OCI-LY7 (cell line): Measurements from ENCODE around the gene ROBO1. TPM values are rescaled to one million over a fixed set of nuclear protein-coding genes. Genes with fewer than 3 reads are reported as not detected.

Experiments
- BruUV-seq: library from RNA; stranded (reverse); fragments of 400-500 nt; replicated peaks from 2 replicates; lab custom pipeline; 2021; lab: Mats Ljungman, UMichigan
- CTCF ChIA-PET: fragments of 300-600 bp; sonication (Branson Sonifier 250); formaldehyde crosslinking; loops from one replicate; lab custom pipeline; 2022; ENCODE audit warnings: antibody characterized with exemption; ENCODE audit not compliant: unreplicated experiment; lab: Charles Lee
- POLR2A ChIA-PET: fragments of 300-600 bp; sonication (Branson Sonifier 250); formaldehyde crosslinking; loops from one replicate; lab custom pipeline; 2022; ENCODE audit warnings: antibody characterized with exemption; lab: Charles Lee
- DNase-seq: peaks from one replicate; pipeline ENCODE4 v3.0.0-alpha.2; 2015; ENCODE audit warnings: low spot score
- H2AFZ ChIP-seq: fragments of 200-600 bp; sonication (generic), shearing (Covaris generic); 2 replicates; pipeline ENCODE4 v1.6.1; 2014; ENCODE audit warnings: mild to moderate bottlenecking, antibody characterized with exemption, low read length, moderate library complexity
- H3K27ac ChIP-seq: fragments of 200-600 bp; sonication (generic); 2 replicates; pipeline ENCODE4 v1.5.1; 2014; ENCODE audit warnings: mixed run types, low read depth, mild to moderate bottlenecking, moderate library complexity, low read length, inconsistent platforms; ENCODE audit not compliant: poor library complexity, severe bottlenecking
- H3K36me3 ChIP-seq: fragments of 200-600 bp; sonication (generic); 2 replicates; pipeline ENCODE4 v1.6.1; 2014; ENCODE audit warnings: mild to moderate bottlenecking, antibody characterized with exemption, low read length, moderate library complexity, mixed read lengths; ENCODE audit not compliant: insufficient read depth
- H3K4me1 ChIP-seq: fragments of 200-600 bp; sonication (generic); 2 replicates; pipeline ENCODE4 v1.5.1; 2014; ENCODE audit warnings: mild to moderate bottlenecking, low read length; ENCODE audit not compliant: insufficient read depth, poor library complexity, severe bottlenecking
- H3K4me2 ChIP-seq: fragments of 200-600 bp; sonication (generic); 2 replicates; pipeline ENCODE4 v1.6.1; 2014; ENCODE audit warnings: mild to moderate bottlenecking, low read length
- H3K4me3 ChIP-seq: fragments of 200-600 bp; sonication (generic); 2 replicates; pipeline ENCODE4 v1.5.1; 2014; ENCODE audit warnings: mild to moderate bottlenecking, low read depth, low read length; ENCODE audit not compliant: poor library complexity, severe bottlenecking
- H3K79me2 ChIP-seq: fragments of 200-600 bp; sonication (generic); 2 replicates; pipeline ENCODE4 v1.6.1; 2016; ENCODE audit warnings: low read depth, mild to moderate bottlenecking, low read length, moderate library complexity, mixed read lengths; ENCODE audit not compliant: insufficient read depth
- H3K9me2 ChIP-seq: fragments of 200-600 bp; sonication (generic); 2 replicates; pipeline ENCODE4 v1.6.1; 2016; ENCODE audit warnings: mild to moderate bottlenecking, low read length, mixed read lengths; ENCODE audit not compliant: insufficient read depth
- H3K9me3 ChIP-seq: fragments of 200-600 bp; sonication (generic); 2 replicates; pipeline ENCODE4 v1.6.1; 2014; ENCODE audit warnings: mild to moderate bottlenecking, mixed run types, low read length, mixed read lengths
- H4K20me1 ChIP-seq: fragments of 200-600 bp; sonication (generic); 2 replicates; pipeline ENCODE4 v1.6.1; 2014; ENCODE audit warnings: mild to moderate bottlenecking, antibody characterized with exemption, low read length, moderate library complexity, mixed read lengths; ENCODE audit not compliant: insufficient read depth
- EZH2phosphoT487 ChIP-seq: fragments of 200-600 bp; sonication (generic); IDR thresholded peaks from 2 replicates; pipeline ENCODE4 v1.6.1; 2018; ENCODE audit warnings: low read depth, borderline replicate concordance, mild to moderate bottlenecking, mixed run types, antibody characterized with exemption, low read length, moderate library complexity, mixed read lengths
- intact Hi-C: fragments of 100-400 bp; cut with micrococcal nuclease; formaldehyde crosslinking; loops from one replicate; pipeline ENCODE4 v1.10.0; 2022; ENCODE audit not compliant: unreplicated experiment
- total RNA-seq, 2 experiments: library from RNA; depleted of rRNA in 1 of 2; stranded (reverse); fragments of >200 nt in 1 of 2; shearing (Covaris generic) in 1 of 2; gene quantifications; 2 replicates each; pipeline ENCODE4 v1.2.3, GENCODE V29; 2014 to 2022
- TF ChIP-seq, protein P1 (sequence below): fragments of 200-600 bp; sonication (generic); conservative IDR thresholded peaks from 2 replicates; pipeline ENCODE4 v1.5.1; 2014; ENCODE audit warnings: mild to moderate bottlenecking, antibody characterized with exemption, low read length, moderate library complexity, mixed read lengths

The ROBO1 gene
- total RNA-seq, 2 experiments from 2014 or later, result not detected

DNA sequence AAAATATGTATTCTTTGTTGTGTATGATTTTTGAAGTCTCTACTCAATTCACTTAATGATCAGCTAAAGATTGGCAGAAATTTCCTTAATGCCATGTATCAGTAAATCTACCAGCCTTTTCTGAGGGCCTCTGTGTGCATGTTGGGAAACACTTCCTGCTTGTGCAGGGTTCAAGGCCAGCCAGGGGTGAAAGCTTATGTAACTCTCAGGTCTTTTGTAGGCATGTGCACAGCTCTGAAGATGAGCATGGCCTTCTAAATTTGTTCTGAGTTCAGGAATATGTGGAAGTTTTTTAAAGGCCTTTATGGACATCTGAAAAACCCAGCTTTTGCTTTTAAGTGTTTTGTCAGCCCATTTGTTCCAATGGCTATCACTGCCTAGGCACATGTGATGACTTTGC is 82.7 kb downstream of the ROBO1 start:
- TF ChIP-seq, protein P1, sequence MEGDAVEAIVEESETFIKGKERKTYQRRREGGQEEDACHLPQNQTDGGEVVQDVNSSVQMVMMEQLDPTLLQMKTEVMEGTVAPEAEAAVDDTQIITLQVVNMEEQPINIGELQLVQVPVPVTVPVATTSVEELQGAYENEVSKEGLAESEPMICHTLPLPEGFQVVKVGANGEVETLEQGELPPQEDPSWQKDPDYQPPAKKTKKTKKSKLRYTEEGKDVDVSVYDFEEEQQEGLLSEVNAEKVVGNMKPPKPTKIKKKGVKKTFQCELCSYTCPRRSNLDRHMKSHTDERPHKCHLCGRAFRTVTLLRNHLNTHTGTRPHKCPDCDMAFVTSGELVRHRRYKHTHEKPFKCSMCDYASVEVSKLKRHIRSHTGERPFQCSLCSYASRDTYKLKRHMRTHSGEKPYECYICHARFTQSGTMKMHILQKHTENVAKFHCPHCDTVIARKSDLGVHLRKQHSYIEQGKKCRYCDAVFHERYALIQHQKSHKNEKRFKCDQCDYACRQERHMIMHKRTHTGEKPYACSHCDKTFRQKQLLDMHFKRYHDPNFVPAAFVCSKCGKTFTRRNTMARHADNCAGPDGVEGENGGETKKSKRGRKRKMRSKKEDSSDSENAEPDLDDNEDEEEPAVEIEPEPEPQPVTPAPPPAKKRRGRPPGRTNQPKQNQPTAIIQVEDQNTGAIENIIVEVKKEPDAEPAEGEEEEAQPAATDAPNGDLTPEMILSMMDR, result no peak
- TF ChIP-seq EZH2phosphoT487, result no peak
- BruUV-seq, result no TSS peak

DNA sequence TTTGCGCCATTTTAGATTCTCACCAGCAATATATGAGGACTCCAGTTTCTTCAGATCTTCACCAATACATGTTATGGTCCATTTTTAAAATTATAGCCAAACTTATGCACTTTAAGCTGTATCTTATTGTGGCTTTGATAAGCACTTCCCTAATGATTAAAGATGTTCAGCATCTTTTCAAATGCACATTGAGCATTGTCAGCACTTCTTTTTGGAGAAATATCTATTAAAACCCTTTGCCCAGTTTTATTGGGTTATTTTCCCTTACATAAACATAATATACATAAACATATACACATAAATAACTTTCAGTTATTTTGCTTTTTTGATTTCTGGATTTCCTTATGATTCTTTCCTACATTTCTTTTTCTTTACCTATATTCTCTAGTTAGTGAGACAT is 83.8 kb downstream of the ROBO1 start:
- no peaks in the 10 kb centered on the region for H3K9me2 ChIP-seq
- H3K79me2 ChIP-seq, result no peaks in the 10 kb centered on the region
- BruUV-seq, result no TSS peak
- no peaks in the 10 kb centered on the region for H3K4me1 ChIP-seq
- H3K4me2 ChIP-seq, result no peak overlapping the region
- TF ChIP-seq, protein P1, result no peak
- no peak for TF ChIP-seq EZH2phosphoT487
- intact Hi-C loops, result no loop called here
- no peak for DNase-seq
- CTCF ChIA-PET, result no interaction called here
- no peak overlapping the region for H3K27ac ChIP-seq
- H3K9me3 ChIP-seq, result no peaks in the 10 kb centered on the region
- H3K36me3 ChIP-seq, result no peaks in the 10 kb centered on the region
- H3K4me3 ChIP-seq, result no peak overlapping the region
- no peaks in the 10 kb centered on the region for H4K20me1 ChIP-seq
- POLR2A ChIA-PET, result no interaction called here
- no peak overlapping the region for H2AFZ ChIP-seq

More for the DNA sequence above, 82.7 kb downstream of the ROBO1 start:
- no peaks in the 10 kb centered on the region for H3K79me2 ChIP-seq
- H3K4me2 ChIP-seq, result no peak overlapping the region
- no peaks in the 10 kb centered on the region for H4K20me1 ChIP-seq
- H3K36me3 ChIP-seq, result no peaks in the 10 kb centered on the region
- no peak overlapping the region for H3K27ac ChIP-seq
- H3K4me1 ChIP-seq, result no peaks in the 10 kb centered on the region
- no peak for DNase-seq
- H3K9me2 ChIP-seq, result no peaks in the 10 kb centered on the region
- H2AFZ ChIP-seq, result no peak overlapping the region
- intact Hi-C loops, result no loop called here
- POLR2A ChIA-PET, result no interaction called here
- CTCF ChIA-PET, result no interaction called here
- H3K4me3 ChIP-seq, result no peak overlapping the region
- no peaks in the 10 kb centered on the region for H3K9me3 ChIP-seq

DNA sequence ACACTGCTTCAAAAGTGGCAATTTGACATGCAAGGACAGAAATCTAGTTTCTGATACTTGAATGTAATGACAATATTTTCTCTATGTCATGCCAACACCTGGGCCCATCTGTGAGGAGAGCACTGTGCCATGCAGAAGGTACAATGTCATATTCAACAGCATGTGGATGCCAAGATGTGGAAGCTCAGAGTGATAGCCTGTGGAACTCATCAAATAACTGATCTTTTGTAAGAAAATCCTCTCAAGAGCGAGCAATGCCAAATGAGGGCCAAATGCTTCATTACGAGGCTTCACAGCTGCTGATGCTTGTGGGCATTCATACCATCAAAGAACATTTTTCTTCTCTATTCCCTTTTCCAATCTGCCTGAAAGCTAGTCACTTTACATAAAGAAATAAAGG is 95.1 kb downstream of the ROBO1 start:
- Histone ChIP-seq H3K27ac (no peak overlapping the region), H2AFZ (no peak overlapping the region), H3K4me1 (no peaks in the 10 kb centered on the region), H3K36me3 (no peaks in the 10 kb centered on the region), H3K9me3 (no peaks in the 10 kb centered on the region), H3K9me2 (no peaks in the 10 kb centered on the region), H3K4me3 (no peak overlapping the region), H4K20me1 (no peaks in the 10 kb centered on the region), H3K79me2 (no peaks in the 10 kb centered on the region), H3K4me2 (no peak overlapping the region)
- intact Hi-C loops, result no loop called here
- no peak for TF ChIP-seq EZH2phosphoT487
- TF ChIP-seq, protein P1, result no peak
- ChIA-PET CTCF (no interaction called here), POLR2A (no interaction called here)
- DNase-seq, result no peak
- no TSS peak for BruUV-seq
